Transverse colon (tissue), 4 donors: ENCODE data around the gene TM4SF18.

Source experiments
- CTCF ChIP-seq, 5 experiments: fragments of 200-600 bp in 3 of 5; fragments of 450-650 bp in 2 of 5; sonication (generic) in 3 of 5; IDR thresholded peaks; 1 replicate in 2 of 5; 2 replicates in 3 of 5; pipeline ENCODE4 v1.5.1; 2016 to 2017; ENCODE audit warnings: antibody characterized with exemption in 5 of 5, inconsistent platforms in 3 of 5, mild to moderate bottlenecking in 2 of 5, moderate library complexity in 1 of 5
- EP300 ChIP-seq: sonication (generic); formaldehyde crosslinking; IDR thresholded peaks from one replicate; pipeline ENCODE4 v1.6.1; 2017; ENCODE audit warnings: antibody characterized with exemption, low read depth
- POLR2A ChIP-seq: fragments of 450-650 bp; IDR thresholded peaks from one replicate; pipeline ENCODE4 v1.6.1; 2016; ENCODE audit warnings: antibody characterized with exemption, mild to moderate bottlenecking, moderate library complexity
- POLR2AphosphoS5 ChIP-seq, 3 donors: sonication (generic); formaldehyde crosslinking; IDR thresholded peaks; one replicate each; pipeline ENCODE4 v1.6.1; 2016; ENCODE audit warnings: antibody characterized with exemption in 3 of 3

GRCh38 chr3:149366031-149366430 is 32.6 kb upstream of the TM4SF18 start:
- TF ChIP-seq POLR2AphosphoS5 (IDR thresholded peaks at IDR 0.05) (no peak), CTCF (IDR thresholded peaks at IDR 0.05) (no peak), POLR2A (no peak), EP300 (no peak)
